ENCODE data around the gene SLC26A6.

SLC26A6 gene

DNA sequence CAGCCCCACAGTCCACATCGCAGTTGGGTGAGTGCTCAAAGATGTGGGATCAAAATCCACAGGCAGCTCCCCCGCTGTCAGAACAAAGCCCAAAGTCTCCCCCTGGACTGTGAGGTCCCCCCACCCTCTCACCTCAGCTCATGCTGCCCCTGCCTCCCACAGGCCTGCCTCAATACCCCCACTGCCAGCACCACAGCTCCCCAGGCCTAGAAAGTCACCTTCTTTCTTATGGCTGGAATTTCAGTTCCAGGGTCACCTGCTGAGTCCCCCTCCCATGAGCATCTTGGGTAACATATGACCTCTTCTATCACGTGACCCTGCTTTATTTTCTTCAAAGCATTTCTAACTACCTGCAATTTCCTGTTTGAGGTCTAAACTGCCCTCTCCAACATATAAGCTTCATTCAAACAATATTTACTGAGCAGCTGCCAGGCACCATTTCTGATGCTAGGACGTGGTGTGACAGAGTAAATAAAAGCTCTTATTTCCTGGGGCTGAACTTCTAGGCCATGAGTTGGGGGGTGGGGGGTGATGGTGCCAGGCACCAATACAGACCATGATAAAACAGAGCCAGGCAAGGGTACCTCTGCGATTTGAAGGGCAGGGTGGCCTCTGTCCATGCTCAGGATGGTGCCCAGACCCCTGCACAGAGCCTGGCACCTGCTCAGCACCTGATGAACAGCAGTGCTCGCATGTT is 11.3 kb downstream of the SLC26A6 start:
- 0 out of 2 replicates have a peak overlapping the region, but pooled peaks have one; percentile 41 for H3K9ac ChIP-seq
- H3K27ac ChIP-seq, result no peak overlapping the region
- no peak for TF ChIP-seq Cebpa-rat (IDR thresholded peaks at IDR 0.05)
- H3K4me2 ChIP-seq, result no peak overlapping the region
- H3K4me1 ChIP-seq, result no peaks in the 10 kb centered on the region
- no peaks in the 10 kb centered on the region for H4K20me1 ChIP-seq
- no peaks in the 10 kb centered on the region for H3K27me3 ChIP-seq
- no peaks in the 10 kb centered on the region for H3K9me3 ChIP-seq
- peaks cover 79% of the 10 kb centered on the region for H3K36me3 ChIP-seq
- H3K4me3 ChIP-seq, result no peak overlapping the region

GRCh38 chr3:48621461-48621869 is 13.8 kb downstream of the SLC26A6 start, which contains the start of gene TMEM89:
Gene TMEM89, minus strand, starts transcription at chr3:48621769. Its CDS starts 13 bp downstream, at chr3:48621756.
- Histone ChIP-seq H3K4me3 (no peak within 1 kb of the TSS), H3K36me3 (peaks cover 69% of the 10 kb centered on the region), H4K20me1 (no peaks in the 10 kb centered on the region), H3K9ac (no peak within 1 kb of the TSS), H3K9me3 (peaks cover 24% of the 10 kb centered on the region), H3K4me2 (no peak within 1 kb of the TSS), H3K27ac (no peak within 1 kb of the TSS), H3K27me3 (no peaks in the 10 kb centered on the region), H3K4me1 (no peaks in the 10 kb centered on the region)
- TF ChIP-seq Cebpa-rat (IDR thresholded peaks at IDR 0.05), result no peak

- Histone ChIP-seq H3K4me3 (no peak overlapping the region), H4K20me1 (no peaks in the 10 kb centered on the region), H3K27me3 (no peaks in the 10 kb centered on the region), H3K4me1 (no peaks in the 10 kb centered on the region), H3K36me3 (peaks cover 53% of the 10 kb centered on the region), H3K9ac (no peak overlapping the region), H3K27ac (no peak overlapping the region), H3K4me2 (no peak overlapping the region), H3K9me3 (peaks cover 33% of the 10 kb centered on the region)
- no peak for TF ChIP-seq Cebpa-rat (IDR thresholded peaks at IDR 0.05)
These were observed 15.4 kb downstream of the SLC26A6 start for GRCh38 chr3:48619541-48620524.

GRCh38 chr3:48617559-48617958 is 17.7 kb downstream of the SLC26A6 start:
- peaks cover 38% of the 10 kb centered on the region for H3K36me3 ChIP-seq
- H3K9me3 ChIP-seq, result peaks cover 33% of the 10 kb centered on the region
- H4K20me1 ChIP-seq, result no peaks in the 10 kb centered on the region
- H3K4me2 ChIP-seq, result no peak overlapping the region
- no peak overlapping the region for H3K27ac ChIP-seq
- no peaks in the 10 kb centered on the region for H3K4me1 ChIP-seq
- H3K27me3 ChIP-seq, result no peaks in the 10 kb centered on the region
- H3K9ac ChIP-seq, result no peak overlapping the region
- peak overlapping the region; percentile 2; the same call in 1 of the 2 replicates for H3K4me3 ChIP-seq
- TF ChIP-seq Cebpa-rat (IDR thresholded peaks at IDR 0.05), result no peak

DNA sequence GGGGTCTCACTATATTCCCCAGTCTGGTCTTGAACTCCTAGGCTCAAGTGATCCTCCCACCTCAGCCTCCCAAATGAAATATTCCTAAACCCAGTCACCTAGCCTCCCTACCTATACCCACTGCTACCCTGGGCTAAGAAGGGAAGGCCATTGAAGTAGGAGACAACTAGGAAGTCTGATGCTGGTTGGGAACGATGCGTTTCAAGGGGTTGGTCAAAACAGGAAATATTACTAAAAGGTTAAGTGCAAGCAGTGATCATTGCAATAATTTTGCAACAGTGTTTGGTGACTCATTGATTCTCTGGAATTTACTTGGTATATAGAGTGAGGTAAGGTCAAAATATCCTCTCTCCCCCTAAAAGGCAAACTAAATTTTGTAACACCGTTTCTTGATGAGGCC is 21.2 kb downstream of the SLC26A6 start:
- H3K27ac ChIP-seq, result no peak overlapping the region

GRCh38 chr3:48612309-48612708 is 23.0 kb downstream of the SLC26A6 start:
- Histone ChIP-seq H3K4me1 (peaks cover 25% of the 10 kb centered on the region), H3K36me3 (peaks cover 13% of the 10 kb centered on the region), H3K4me3 (no peak overlapping the region), H4K20me1 (no peaks in the 10 kb centered on the region), H3K27me3 (no peaks in the 10 kb centered on the region), H3K9me3 (peaks cover 17% of the 10 kb centered on the region), H3K4me2 (no peak overlapping the region), H3K27ac (no peak overlapping the region), H3K9ac (no peak overlapping the region)
- TF ChIP-seq Cebpa-rat (IDR thresholded peaks at IDR 0.05), result no peak

More for the DNA sequence above, 21.2 kb downstream of the SLC26A6 start:
- no peak for TF ChIP-seq Cebpa-rat (IDR thresholded peaks at IDR 0.05)
- Histone ChIP-seq H3K36me3 (peaks cover 16% of the 10 kb centered on the region), H3K4me3 (no peak overlapping the region), H3K4me2 (no peak overlapping the region), H3K4me1 (peaks cover 13% of the 10 kb centered on the region), H3K9me3 (peaks cover 33% of the 10 kb centered on the region), H3K27me3 (no peaks in the 10 kb centered on the region), H4K20me1 (no peaks in the 10 kb centered on the region), H3K9ac (no peak overlapping the region)

- Histone ChIP-seq H3K27ac (peak within 1 kb of the TSS; percentile 86), H3K36me3 (peaks cover 36% of the 10 kb centered on the region), H3K4me1 (peaks cover 25% of the 10 kb centered on the region), H3K9me3 (no peaks in the 10 kb centered on the region), H3K27me3 (no peaks in the 10 kb centered on the region), H3K9ac (peak within 1 kb of the TSS; percentile 90), H3K4me2 (peak within 1 kb of the TSS; percentile 88), H4K20me1 (peaks cover 15% of the 10 kb centered on the region), H3K4me3 (peak within 1 kb of the TSS; percentile 85)
- no peak for TF ChIP-seq Cebpa-rat (IDR thresholded peaks at IDR 0.05)
These were observed 25.9 kb downstream of the SLC26A6 start, which contains the start of gene UQCRC1 for GRCh38 chr3:48609088-48610005. Gene UQCRC1, minus strand, starts transcription at chr3:48609646. Its CDS starts 26 bp downstream, at chr3:48609620.

- Histone ChIP-seq H3K4me1 (peaks cover 25% of the 10 kb centered on the region), H3K27me3 (no peaks in the 10 kb centered on the region), H3K9me3 (no peaks in the 10 kb centered on the region), H4K20me1 (peaks cover 21% of the 10 kb centered on the region), H3K9ac (no peak overlapping the region), H3K4me3 (no peak overlapping the region), H3K4me2 (peak overlapping the region; percentile 88; the same call in 1 of the 2 replicates), H3K36me3 (peaks cover 54% of the 10 kb centered on the region), H3K27ac (no peak overlapping the region)
- TF ChIP-seq Cebpa-rat (IDR thresholded peaks at IDR 0.05), result no peak
These were observed 27.7 kb downstream of the SLC26A6 start for GRCh38 chr3:48607519-48607918.

DNA sequence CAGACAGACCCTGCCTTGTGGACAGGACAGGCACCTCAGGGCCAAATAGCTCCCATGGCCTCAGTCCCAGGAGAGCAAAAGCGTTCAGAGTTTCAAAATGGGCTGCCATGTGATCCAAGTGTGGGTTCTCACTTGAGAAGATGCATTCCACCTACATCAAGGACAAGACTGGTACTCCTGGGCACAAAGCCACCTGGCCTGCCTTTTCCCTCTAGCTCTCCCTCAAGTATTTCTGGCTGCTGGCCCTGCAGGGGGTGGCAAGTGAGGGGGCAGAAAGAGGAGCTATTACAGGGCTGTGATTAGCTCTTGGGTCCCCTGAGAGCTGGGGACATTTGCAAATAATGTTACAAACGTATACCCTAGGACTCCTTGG is 33.7 kb downstream of the SLC26A6 start:
- H3K9ac ChIP-seq, result no peak overlapping the region
- no peak overlapping the region for H3K27ac ChIP-seq
- H3K36me3 ChIP-seq, result peaks cover 100% of the 10 kb centered on the region
- peaks cover 28% of the 10 kb centered on the region for H3K4me1 ChIP-seq
- no peaks in the 10 kb centered on the region for H3K9me3 ChIP-seq
- H4K20me1 ChIP-seq, result peaks cover 78% of the 10 kb centered on the region
- no peak for TF ChIP-seq Cebpa-rat (IDR thresholded peaks at IDR 0.05)
- no peak overlapping the region for H3K4me2 ChIP-seq
- peaks cover 4% of the 10 kb centered on the region for H3K27me3 ChIP-seq
- H3K4me3 ChIP-seq, result no peak overlapping the region
